Gastrocnemius medialis (tissue), 4 donors: ENCODE measurements around the gene SGCD.

ENCODE experiments used
- POLR2A ChIP-seq, 2 donors: fragments of 450-650 bp; IDR thresholded peaks; one replicate each; pipeline ENCODE4 v1.6.1; 2017; ENCODE audit warnings: antibody characterized with exemption in 2 of 2, mild to moderate bottlenecking in 2 of 2, moderate library complexity in 2 of 2
- TF ChIP-seq, protein P1 (sequence below), 5 experiments: fragments of 450-650 bp in 3 of 5; fragments of 200-600 bp in 2 of 5; sonication (generic) in 2 of 5; IDR thresholded peaks in 4 of 5; conservative IDR thresholded peaks in 1 of 5; 1 replicate in 4 of 5; 2 replicates in 1 of 5; pipeline ENCODE4 v1.5.1; 2016 to 2019; ENCODE audit warnings: antibody characterized with exemption in 5 of 5, mild to moderate bottlenecking in 3 of 5, moderate library complexity in 3 of 5

DNA sequence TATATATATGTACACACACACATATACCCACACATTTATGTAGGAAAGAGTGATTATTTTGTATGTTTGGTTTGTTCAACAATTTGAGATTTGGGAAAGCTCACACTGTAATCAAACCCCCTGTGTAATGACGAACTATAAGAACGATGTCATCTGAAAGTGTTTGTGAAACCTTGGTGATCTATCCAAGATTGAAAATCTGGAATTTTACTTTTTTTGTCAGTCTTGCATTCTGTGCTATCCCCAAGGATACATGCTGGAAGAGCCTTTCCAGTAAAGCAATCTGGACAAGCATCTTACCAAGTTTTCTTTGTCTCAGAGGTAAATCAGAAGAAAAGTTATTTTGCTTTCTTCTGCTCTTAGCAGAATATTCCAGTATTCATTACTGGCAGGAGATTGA lies 23.3 kb downstream of the SGCD start:
- TF ChIP-seq, protein P1, sequence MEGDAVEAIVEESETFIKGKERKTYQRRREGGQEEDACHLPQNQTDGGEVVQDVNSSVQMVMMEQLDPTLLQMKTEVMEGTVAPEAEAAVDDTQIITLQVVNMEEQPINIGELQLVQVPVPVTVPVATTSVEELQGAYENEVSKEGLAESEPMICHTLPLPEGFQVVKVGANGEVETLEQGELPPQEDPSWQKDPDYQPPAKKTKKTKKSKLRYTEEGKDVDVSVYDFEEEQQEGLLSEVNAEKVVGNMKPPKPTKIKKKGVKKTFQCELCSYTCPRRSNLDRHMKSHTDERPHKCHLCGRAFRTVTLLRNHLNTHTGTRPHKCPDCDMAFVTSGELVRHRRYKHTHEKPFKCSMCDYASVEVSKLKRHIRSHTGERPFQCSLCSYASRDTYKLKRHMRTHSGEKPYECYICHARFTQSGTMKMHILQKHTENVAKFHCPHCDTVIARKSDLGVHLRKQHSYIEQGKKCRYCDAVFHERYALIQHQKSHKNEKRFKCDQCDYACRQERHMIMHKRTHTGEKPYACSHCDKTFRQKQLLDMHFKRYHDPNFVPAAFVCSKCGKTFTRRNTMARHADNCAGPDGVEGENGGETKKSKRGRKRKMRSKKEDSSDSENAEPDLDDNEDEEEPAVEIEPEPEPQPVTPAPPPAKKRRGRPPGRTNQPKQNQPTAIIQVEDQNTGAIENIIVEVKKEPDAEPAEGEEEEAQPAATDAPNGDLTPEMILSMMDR (IDR thresholded peaks at IDR 0.05 in 4 of 5, conservative IDR thresholded peaks at IDR 0.05 in 1 of 5), result no peak
- TF ChIP-seq POLR2A (IDR thresholded peaks at IDR 0.05), result no peak
